DMS53 (cell line): ENCODE results near the gene XPO5.
"Not testable (repeated sequence)": the region's sequence is repeated elsewhere in the genome, so short reads cannot be mapped to it uniquely, and the experiment has no call there.

Experiments
- DNase-seq: peaks from one replicate; lab custom pipeline; 2025; lab: John Stamatoyannopoulos, UW

XPO5 gene

GRCh38 chr6:43517505-43518357 lies 58.1 kb downstream of the XPO5 start:
- DNase-seq: peak; percentile 51

- peak; percentile 99 for DNase-seq
These were observed 58.9 kb downstream of the XPO5 start, which contains the start of the genes POLR1C and YIPF3 for GRCh38 chr6:43516697-43517504. Gene POLR1C, plus strand, starts transcription at chr6:43517089. Its CDS starts 21 bp downstream, at chr6:43517110. Gene YIPF3, minus strand, starts transcription at chr6:43516926. Its CDS starts 119 bp downstream, at chr6:43516807.

- no peak for DNase-seq
These were observed 59.5 kb downstream of the XPO5 start for GRCh38 chr6:43516367-43516696.

GRCh38 chr6:43515808-43516207 lies 60.0 kb downstream of the XPO5 start:
- peak; percentile 43 for DNase-seq

- no peak for DNase-seq
These were observed 63.9 kb downstream of the XPO5 start for GRCh38 chr6:43511824-43512415.

GRCh38 chr6:43510827-43511163 lies 65.0 kb downstream of the XPO5 start:
- peak; percentile 87 for DNase-seq

GRCh38 chr6:43509984-43510826 lies 65.6 kb downstream of the XPO5 start, which contains the start of gene LRRC73:
Gene LRRC73, minus strand, starts transcription at chr6:43510346. Its CDS starts 561 bp downstream, at chr6:43509785.
- DNase-seq: peak; percentile 95

- peak; percentile 62 for DNase-seq
These were observed 66.5 kb downstream of the XPO5 start for GRCh38 chr6:43509142-43509983.

GRCh38 chr6:43508481-43509141 lies 67.2 kb downstream of the XPO5 start:
- DNase-seq: no peak

GRCh38 chr6:43506667-43507471 lies 69.0 kb downstream of the XPO5 start:
- DNase-seq: peak; percentile 86

GRCh38 chr6:43506171-43506570 lies 69.7 kb downstream of the XPO5 start:
- DNase-seq: no peak

GRCh38 chr6:43505718-43506117 lies 70.1 kb downstream of the XPO5 start:
- DNase-seq: no peak

GRCh38 chr6:43504756-43505593 lies 70.9 kb downstream of the XPO5 start:
- DNase-seq: no peak

- no peak for DNase-seq
These were observed 72.4 kb downstream of the XPO5 start for GRCh38 chr6:43503443-43503842.

- no peak for DNase-seq
These were observed 73.2 kb downstream of the XPO5 start for GRCh38 chr6:43502666-43503065.

GRCh38 chr6:43500921-43501320 lies 74.9 kb downstream of the XPO5 start:
- no peak for DNase-seq

GRCh38 chr6:43499028-43499815 lies 76.6 kb downstream of the XPO5 start:
- no peak for DNase-seq

GRCh38 chr6:43498291-43498690 lies 77.5 kb downstream of the XPO5 start:
- not testable (repeated sequence) for DNase-seq
